Measurements from ENCODE around the gene KCNJ15.
"Not testable (repeated sequence)": the region's sequence is repeated elsewhere in the genome, so short reads cannot be mapped to it uniquely, and the experiment has no call there.

The KCNJ15 gene

GRCh38 chr21:38223893-38224540, 32.8 kb upstream of the KCNJ15 start:
- DNase-seq (ENCODE audit: low spot score): no peak
- TF ChIP-seq CTCF (IDR thresholded peaks at IDR 0.05; ENCODE audit: extremely low read depth, missing control alignments): no peak

- no peak for TF ChIP-seq CTCF (IDR thresholded peaks at IDR 0.05; ENCODE audit: extremely low read depth, missing control alignments)
- no peak for DNase-seq (ENCODE audit: low spot score)
Measured at GRCh38 chr21:38227401-38227800, 29.4 kb upstream of the KCNJ15 start.

GRCh38 chr21:38228115-38228514, 28.7 kb upstream of the KCNJ15 start:
- no peak for DNase-seq (ENCODE audit: low spot score)
- no peak for TF ChIP-seq CTCF (IDR thresholded peaks at IDR 0.05; ENCODE audit: extremely low read depth, missing control alignments)

GRCh38 chr21:38228537-38228936, 28.3 kb upstream of the KCNJ15 start:
- no peak for DNase-seq (ENCODE audit: low spot score)
- no peak for TF ChIP-seq CTCF (IDR thresholded peaks at IDR 0.05; ENCODE audit: extremely low read depth, missing control alignments)

GRCh38 chr21:38229260-38229877, 27.4 kb upstream of the KCNJ15 start:
- TF ChIP-seq CTCF (IDR thresholded peaks at IDR 0.05; ENCODE audit: extremely low read depth, missing control alignments): no peak
- no peak for DNase-seq (ENCODE audit: low spot score)

- no peak for DNase-seq (ENCODE audit: low spot score)
- TF ChIP-seq CTCF (IDR thresholded peaks at IDR 0.05; ENCODE audit: extremely low read depth, missing control alignments): no peak
Measured at GRCh38 chr21:38234395-38235142, 22.2 kb upstream of the KCNJ15 start.

- DNase-seq (ENCODE audit: low spot score): not testable (repeated sequence)
Measured at GRCh38 chr21:38235251-38235650, 21.5 kb upstream of the KCNJ15 start.

Data from GM20000 (cell line).